Stimulated activated CD4-positive, alpha-beta T cell treated with anti-CD3 and anti-CD28 coated beads, Interleukin-1b, Interleukin-23, amount 100 ng/mL, for 4 hours (primary cell): ENCODE results near the gene OVCH2.
"Not testable (repeated sequence)": the region's sequence is repeated elsewhere in the genome, so short reads cannot be mapped to it uniquely, and the experiment has no call there.

Experiments
- DNase-seq, 2 donors: peaks; one replicate each; pipeline ENCODE4 v3.0.0-alpha.2; 2020; ENCODE audit warnings: low read depth in 2 of 2

OVCH2 gene, protein sequence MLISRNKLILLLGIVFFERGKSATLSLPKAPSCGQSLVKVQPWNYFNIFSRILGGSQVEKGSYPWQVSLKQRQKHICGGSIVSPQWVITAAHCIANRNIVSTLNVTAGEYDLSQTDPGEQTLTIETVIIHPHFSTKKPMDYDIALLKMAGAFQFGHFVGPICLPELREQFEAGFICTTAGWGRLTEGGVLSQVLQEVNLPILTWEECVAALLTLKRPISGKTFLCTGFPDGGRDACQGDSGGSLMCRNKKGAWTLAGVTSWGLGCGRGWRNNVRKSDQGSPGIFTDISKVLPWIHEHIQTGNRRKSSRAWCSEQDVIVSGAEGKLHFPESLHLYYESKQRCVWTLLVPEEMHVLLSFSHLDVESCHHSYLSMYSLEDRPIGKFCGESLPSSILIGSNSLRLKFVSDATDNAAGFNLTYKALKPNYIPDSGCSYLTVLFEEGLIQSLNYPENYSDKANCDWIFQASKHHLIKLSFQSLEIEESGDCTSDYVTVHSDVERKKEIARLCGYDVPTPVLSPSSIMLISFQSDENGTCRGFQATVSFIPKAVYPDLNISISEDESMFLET

DNA sequence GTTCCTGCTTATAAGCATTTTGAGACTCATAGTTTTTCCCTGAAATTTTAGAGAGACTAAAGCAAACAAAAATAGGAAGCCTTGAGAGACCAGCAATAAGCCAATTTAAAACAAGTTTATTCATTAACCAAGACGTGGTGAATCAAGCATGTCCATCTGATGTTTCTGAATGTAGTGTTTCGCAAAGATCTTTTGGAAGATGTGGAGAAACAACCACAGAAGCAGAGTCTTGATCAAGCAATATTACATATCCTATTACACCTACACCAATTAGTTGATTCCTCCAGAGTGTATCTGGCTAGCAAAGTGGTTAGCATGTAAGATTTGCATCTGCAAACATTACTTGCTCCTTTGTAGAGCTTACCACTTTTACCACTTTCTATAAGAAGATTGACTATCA, at the start of gene OVCH2:
Gene OVCH2 (minus strand): TSS at position 101 of the 400 bp plus-strand sequence. CDS start 83 bp downstream, at position 18.
- no peak for DNase-seq

GRCh38 chr11:7749456-7749855, 43.2 kb upstream of the OVCH2 start:
- DNase-seq, result no peak

DNA sequence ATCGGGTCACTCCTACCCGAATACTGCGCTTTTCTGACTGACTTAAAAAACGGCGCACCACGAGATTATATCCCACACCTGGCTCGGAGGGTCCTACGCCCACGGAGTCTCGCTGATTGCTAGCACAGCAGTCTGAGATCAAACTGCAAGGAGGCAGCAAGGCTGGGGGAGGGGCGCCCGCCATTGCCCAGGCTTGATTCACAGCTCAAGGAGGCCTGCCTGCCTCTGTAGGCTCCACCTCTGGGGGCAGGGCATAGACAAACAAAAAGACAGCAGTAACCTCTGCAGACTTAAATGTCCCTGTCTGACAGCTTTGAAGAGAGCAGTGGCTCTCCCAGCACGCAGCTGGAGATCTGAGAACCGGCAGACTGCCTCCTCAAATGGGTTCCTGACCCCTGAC, 28.5 kb upstream of the OVCH2 start:
- not testable (repeated sequence) for DNase-seq

- no peak for DNase-seq
These were observed 8.5 kb upstream of the OVCH2 start for GRCh38 chr11:7714786-7715185.

DNA sequence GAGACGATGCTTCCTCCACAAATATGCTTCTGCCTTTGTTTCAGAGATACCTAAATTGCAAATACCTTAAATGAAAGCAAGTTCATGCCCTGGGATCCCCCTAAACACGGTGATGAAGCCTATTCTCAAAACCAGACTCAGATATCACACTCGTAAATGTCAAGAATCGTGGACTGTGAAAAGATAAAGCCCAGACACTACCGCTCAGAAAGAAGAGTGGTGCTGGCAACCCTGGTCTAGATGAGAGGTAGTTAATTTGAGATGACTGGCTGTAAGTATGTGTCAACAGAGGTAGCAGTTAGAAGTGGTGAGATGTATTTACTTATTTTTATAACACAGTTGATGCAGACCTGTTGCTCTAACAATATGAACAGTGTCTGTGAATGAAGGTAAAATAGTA, 2.5 kb downstream of the OVCH2 start:
- no peak for DNase-seq

- DNase-seq, result no peak
These were observed 9.9 kb downstream of the OVCH2 start for GRCh38 chr11:7696424-7696823.

GRCh38 chr11:7694235-7694634, 12.0 kb downstream of the OVCH2 start:
- no peak for DNase-seq

DNA sequence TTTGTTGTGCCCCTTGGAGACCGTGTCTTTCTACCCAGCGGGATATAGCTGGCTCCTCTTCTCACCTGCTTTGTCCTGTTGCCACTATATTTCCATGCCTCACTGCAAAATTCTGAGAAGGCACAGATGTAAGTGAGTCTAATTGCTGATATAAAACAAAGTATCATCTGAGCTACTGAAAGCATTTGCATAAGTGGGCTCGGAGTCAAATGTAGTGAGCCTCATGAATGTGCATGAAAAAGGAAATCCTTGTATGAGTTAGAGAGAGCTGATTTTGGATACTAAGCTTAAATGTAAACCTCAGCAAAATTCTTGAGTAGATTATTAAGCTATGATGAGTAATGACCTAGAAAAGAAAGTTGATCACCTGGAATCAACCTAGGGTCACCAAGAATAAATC, 13.9 kb downstream of the OVCH2 start:
- no peak for DNase-seq

- DNase-seq, result no peak
These were observed 14.4 kb downstream of the OVCH2 start for GRCh38 chr11:7691759-7692350.

DNA sequence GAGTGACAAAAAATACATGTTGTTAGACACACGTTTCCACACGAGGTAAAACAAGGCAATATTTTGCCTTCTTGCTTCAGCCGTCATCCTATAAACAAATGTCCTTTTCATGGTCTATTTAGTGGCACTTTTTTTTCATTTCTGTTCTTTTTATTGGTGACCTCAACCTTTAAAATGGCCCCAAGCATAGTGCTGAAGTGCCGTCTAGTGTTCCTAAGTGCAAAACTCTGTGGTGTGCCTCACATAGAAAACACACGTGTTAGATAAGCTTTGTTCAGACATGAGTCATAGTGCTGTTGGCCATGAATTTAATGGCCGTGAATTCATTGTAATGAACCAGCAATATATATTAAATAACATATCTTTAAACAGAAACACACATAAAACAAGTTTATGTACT, 15.6 kb downstream of the OVCH2 start:
- DNase-seq, result no peak

DNA sequence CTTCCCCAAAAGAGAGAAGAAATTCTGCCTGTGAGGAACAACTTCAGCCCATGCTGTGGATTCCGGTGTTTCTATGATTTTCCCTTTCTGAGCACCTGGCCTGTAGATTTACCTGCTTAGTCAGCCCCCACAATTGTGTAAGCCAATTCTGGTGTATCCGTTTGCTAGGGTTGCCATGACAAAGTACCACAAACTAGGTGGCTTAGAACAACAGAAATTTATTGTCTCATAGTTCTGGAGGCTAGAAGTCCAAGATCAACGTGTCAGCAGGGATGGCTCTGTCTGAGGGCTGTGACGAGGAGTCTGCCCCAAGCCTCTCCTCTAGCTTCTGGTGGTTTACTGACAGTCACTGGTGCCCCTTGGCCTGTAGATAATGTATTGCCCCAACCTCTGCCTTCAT, 17.0 kb downstream of the OVCH2 start:
- no peak for DNase-seq

GRCh38 chr11:7688238-7688826, 17.9 kb downstream of the OVCH2 start:
- DNase-seq, result no peak

- no peak for DNase-seq
These were observed 18.9 kb downstream of the OVCH2 start for GRCh38 chr11:7687386-7687785.

DNA sequence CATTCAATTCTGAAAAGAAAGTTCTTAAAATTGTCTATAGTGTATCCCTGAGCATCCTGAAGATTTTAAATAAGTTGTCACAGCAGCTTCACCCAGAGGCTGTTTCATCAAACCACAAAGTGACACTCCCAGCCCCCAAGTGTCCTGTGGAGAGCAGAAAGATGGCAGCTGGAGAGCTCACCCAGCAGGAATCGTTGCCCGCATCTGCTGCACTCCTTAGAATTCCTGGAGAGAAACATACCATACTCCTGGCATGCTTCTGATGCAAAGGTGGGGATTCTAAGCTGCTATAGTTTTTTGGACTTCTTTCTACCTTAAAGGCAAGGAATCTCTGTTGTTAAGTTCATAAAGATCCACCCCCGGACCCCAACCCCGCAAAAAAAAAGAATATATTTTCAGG, 19.5 kb downstream of the OVCH2 start:
- no peak for DNase-seq

DNA sequence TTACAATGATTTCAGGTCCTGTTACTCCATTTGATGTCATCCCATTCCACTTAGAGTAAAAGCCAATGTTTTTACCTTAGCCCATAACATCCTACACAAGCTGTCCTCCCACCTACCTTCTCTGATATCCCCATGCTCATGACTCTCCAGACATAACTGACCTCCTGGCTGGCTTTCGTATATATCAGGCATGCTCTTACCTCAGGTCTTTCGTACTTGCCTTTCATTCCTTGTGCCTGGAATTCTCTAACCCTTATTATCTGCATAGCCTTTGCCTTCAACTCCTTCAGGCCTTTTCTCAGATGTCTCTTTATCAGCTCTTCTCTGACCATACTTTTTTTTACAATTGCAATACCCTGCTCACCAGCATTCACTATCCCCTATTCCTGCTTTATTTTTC, 22.7 kb downstream of the OVCH2 start:
- DNase-seq, result no peak

DNA sequence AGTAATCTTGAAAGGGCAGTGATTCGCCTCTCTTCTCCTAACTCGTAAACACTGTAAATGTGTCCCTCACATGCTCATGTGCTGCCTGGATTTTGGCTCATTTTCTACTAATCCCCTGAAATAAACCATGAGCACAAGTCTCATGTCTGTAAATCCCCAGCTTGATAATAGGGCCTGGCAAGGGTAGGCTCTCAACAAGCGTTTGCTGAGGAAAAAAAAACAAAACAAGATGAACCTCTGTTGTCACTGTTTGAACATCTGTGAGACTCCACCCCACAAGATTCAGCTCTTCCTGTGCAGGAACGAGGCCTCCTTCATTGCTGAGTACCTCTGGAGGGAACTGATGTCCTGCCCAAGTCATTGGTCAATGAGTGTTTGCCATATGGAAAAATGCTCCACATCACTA, 28.5 kb downstream of the OVCH2 start:
- no peak for DNase-seq

- DNase-seq, result no peak
These were observed 29.2 kb downstream of the OVCH2 start for GRCh38 chr11:7677071-7677470.

DNA sequence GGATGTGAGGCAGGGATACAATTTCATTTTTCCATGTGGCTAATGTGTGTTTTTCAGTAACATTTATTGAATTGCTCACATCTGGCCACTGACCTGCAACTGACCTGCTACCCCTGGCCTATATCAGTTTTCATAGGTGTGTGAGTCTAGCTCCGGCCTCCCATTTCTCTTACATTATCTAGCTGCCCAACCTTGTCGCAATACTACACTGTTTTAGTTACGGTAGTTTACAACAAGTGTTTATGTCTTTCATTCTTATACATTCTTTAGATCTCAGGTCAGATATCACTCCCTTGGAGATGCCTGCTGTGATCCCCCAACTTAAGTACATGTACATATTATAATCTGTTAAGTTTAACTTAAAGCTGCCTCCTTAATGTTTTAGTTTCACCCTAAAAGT, 30.6 kb downstream of the OVCH2 start:
- DNase-seq, result no peak

GRCh38 chr11:7673724-7674434, 32.4 kb downstream of the OVCH2 start:
- DNase-seq, result no peak

DNA sequence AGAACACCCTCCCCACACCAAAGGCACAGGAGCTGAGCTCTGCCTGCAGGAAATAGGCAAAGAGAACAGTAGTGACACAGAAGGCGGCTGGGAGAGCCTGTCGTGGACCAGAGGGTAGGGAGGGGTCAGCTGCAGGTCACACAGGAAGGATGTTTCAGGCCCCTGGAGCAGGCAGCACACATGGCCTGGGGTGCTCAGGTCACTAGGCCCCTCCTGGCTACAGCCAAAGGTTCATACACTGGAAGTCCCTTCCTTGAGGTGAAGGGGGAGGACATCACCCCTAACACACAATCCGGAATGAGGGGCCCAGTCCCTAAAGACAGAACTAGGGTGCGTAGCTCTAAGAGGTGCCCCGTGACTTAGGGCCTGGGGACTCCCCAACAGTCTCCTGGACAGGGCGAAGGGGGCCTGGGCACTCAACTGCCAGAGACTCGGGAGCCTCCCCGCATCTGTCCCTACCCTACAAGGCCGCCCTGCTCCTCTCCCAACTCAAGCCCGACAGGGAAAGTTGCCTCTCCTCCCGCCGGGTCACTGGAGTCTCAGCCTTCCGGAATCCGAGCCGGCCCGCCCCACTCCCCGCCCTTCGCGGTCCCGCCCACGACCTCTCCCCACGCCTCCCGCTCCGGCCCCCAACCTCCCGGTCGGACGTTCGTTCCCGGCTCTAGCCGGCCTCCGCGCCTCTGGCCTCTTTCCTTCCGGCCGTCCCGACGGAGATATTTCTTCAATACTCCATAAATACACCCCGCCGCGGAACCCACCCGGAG, 33.1 kb downstream of the OVCH2 start, which contains the start of gene CYB5R2:
Gene CYB5R2 (minus strand): TSS at position 541 of the 764 bp plus-strand sequence. CDS start 675 bp downstream, outside the sequence.
- DNase-seq, result no peak

DNA sequence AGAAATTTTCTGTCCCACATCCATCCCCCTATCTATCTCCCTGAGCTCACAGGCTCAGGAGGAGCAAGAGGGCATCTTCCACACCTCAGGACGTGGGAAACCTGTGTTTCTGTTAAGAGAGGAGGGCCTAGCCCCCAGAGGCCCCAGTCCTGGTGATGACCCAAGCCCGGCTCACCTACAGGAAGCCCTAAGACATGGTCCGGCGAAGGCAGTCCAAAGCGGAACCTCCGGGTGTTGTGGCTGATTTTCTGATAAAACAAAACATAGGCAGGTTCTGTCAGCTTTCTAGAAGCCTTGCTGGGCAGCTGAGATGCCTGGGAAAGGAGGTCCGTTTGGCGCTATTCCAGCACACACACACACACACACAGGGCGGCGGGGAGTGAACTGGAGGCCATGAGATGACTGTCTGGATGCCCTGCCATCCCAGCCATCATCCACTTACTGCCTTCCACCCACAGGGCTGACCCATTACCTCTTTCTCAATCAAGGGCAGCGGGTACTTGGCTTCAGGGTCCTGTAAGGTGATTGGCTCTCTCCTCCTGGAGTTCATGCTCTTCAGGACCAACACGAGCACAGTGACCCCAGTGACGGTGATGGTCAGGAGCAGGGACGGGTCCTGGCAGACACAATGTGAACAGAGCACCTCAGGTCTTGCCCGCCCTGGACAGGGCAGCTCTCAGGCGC, 33.9 kb downstream of the OVCH2 start:
- DNase-seq, result no peak
